WTC11 (cell line): Measurements from ENCODE around the gene BABAM2.

Source experiments
- CBFB ChIP-seq: sonication (generic); formaldehyde crosslinking; IDR thresholded peaks from 2 replicates; pipeline ENCODE4 v1.8.1; 2022; ENCODE audit warnings: mild to moderate bottlenecking, low read depth, missing genetic modification reagents
- CREB1 ChIP-seq: sonication (generic); formaldehyde crosslinking; IDR thresholded peaks from 2 replicates; pipeline ENCODE4 v1.8.0; 2023; ENCODE audit warnings: mild to moderate bottlenecking, missing genetic modification reagents
- ETV6 ChIP-seq: sonication (generic); formaldehyde crosslinking; IDR thresholded peaks from 2 replicates; pipeline ENCODE4 v1.8.1; 2022; ENCODE audit warnings: mild to moderate bottlenecking, missing genetic modification reagents
- JUN ChIP-seq: sonication (generic); formaldehyde crosslinking; IDR thresholded peaks from 2 replicates; pipeline ENCODE4 v1.8.0; 2023; ENCODE audit warnings: mild to moderate bottlenecking, missing genetic modification reagents
- KAT7 ChIP-seq: sonication (generic); formaldehyde crosslinking; IDR thresholded peaks from 2 replicates; pipeline ENCODE4 v1.8.1; 2023; ENCODE audit warnings: missing genetic modification reagents, mild to moderate bottlenecking, borderline replicate concordance
- NFE2L1 ChIP-seq: sonication (generic); formaldehyde crosslinking; IDR thresholded peaks from 2 replicates; pipeline ENCODE4 v1.8.1; 2023; ENCODE audit warnings: missing genetic modification reagents
- NFYB ChIP-seq: sonication (generic); formaldehyde crosslinking; conservative IDR thresholded peaks from 2 replicates; pipeline ENCODE4 v1.8.0; 2022; ENCODE audit warnings: low read depth, missing genetic modification reagents
- TP53 ChIP-seq: sonication (generic); formaldehyde crosslinking; IDR thresholded peaks from 2 replicates; pipeline ENCODE4 v1.8.1; 2023; ENCODE audit warnings: mild to moderate bottlenecking, missing genetic modification reagents
- TF ChIP-seq, protein P1 (sequence below): fragments of 200-600 bp; IDR thresholded peaks from 2 replicates; pipeline ENCODE4 v1.8.0; 2022; ENCODE audit warnings: antibody characterized with exemption
- TF ChIP-seq, protein P2 (sequence below): sonication (generic); formaldehyde crosslinking; IDR thresholded peaks from 2 replicates; pipeline ENCODE4 v1.8.0; 2022; ENCODE audit warnings: mild to moderate bottlenecking, missing genetic modification reagents
- TF ChIP-seq, protein P3 (sequence below): sonication (generic); formaldehyde crosslinking; IDR thresholded peaks from 2 replicates; pipeline ENCODE4 v1.8.0; 2022; ENCODE audit warnings: mild to moderate bottlenecking, missing genetic modification reagents
- TF ChIP-seq, protein P4 (sequence below): sonication (generic); formaldehyde crosslinking; IDR thresholded peaks from 2 replicates; pipeline ENCODE4 v1.8.0; 2022; ENCODE audit warnings: mild to moderate bottlenecking, missing genetic modification reagents
- TF ChIP-seq, protein P5 (sequence below): sonication (generic); formaldehyde crosslinking; IDR thresholded peaks from 2 replicates; pipeline ENCODE4 v1.8.1; 2023; ENCODE audit warnings: mild to moderate bottlenecking, moderate library complexity, missing genetic modification reagents
- TF ChIP-seq, protein P6 (sequence below): sonication (generic); formaldehyde crosslinking; IDR thresholded peaks from 2 replicates; pipeline ENCODE4 v1.8.1; 2023; ENCODE audit warnings: mild to moderate bottlenecking, missing genetic modification reagents

DNA sequence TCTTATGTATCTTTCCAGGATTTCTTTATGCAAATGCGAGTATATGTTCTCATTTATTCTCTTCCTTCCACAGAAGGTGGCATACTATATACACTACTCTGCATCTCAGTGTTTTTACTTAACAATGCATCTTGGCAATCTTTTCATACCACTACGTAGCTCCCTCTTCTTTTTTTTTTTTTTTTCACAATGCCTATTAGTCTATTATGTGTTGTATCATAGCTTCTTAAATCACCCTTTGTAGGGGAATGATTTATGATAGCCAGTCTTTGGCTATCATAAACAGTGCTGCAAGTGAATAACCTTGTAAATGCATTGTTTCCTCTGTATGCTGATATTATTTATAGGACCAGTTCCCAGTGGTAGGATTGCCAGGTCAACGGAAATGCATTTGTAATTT lies 204.2 kb downstream of the BABAM2 start:
- TF ChIP-seq, protein P1, sequence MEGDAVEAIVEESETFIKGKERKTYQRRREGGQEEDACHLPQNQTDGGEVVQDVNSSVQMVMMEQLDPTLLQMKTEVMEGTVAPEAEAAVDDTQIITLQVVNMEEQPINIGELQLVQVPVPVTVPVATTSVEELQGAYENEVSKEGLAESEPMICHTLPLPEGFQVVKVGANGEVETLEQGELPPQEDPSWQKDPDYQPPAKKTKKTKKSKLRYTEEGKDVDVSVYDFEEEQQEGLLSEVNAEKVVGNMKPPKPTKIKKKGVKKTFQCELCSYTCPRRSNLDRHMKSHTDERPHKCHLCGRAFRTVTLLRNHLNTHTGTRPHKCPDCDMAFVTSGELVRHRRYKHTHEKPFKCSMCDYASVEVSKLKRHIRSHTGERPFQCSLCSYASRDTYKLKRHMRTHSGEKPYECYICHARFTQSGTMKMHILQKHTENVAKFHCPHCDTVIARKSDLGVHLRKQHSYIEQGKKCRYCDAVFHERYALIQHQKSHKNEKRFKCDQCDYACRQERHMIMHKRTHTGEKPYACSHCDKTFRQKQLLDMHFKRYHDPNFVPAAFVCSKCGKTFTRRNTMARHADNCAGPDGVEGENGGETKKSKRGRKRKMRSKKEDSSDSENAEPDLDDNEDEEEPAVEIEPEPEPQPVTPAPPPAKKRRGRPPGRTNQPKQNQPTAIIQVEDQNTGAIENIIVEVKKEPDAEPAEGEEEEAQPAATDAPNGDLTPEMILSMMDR: no peak
- TF ChIP-seq NFE2L1 (no peak), CREB1 (CRISPR knock-in tag) (no peak), ETV6 (CRISPR knock-in tag) (no peak), JUN (CRISPR knock-in tag) (no peak), KAT7 (CRISPR knock-in tag) (no peak), CBFB (no peak), TP53 (CRISPR knock-in tag) (no peak), NFYB (CRISPR knock-in tag) (no peak)
- TF ChIP-seq, protein P2, sequence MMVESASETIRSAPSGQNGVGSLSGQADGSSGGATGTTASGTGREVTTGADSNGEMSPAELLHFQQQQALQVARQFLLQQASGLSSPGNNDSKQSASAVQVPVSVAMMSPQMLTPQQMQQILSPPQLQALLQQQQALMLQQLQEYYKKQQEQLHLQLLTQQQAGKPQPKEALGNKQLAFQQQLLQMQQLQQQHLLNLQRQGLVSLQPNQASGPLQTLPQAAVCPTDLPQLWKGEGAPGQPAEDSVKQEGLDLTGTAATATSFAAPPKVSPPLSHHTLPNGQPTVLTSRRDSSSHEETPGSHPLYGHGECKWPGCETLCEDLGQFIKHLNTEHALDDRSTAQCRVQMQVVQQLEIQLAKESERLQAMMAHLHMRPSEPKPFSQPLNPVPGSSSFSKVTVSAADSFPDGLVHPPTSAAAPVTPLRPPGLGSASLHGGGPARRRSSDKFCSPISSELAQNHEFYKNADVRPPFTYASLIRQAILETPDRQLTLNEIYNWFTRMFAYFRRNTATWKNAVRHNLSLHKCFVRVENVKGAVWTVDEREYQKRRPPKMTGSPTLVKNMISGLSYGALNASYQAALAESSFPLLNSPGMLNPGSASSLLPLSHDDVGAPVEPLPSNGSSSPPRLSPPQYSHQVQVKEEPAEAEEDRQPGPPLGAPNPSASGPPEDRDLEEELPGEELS (CRISPR knock-in tag): no peak
- TF ChIP-seq, protein P3, sequence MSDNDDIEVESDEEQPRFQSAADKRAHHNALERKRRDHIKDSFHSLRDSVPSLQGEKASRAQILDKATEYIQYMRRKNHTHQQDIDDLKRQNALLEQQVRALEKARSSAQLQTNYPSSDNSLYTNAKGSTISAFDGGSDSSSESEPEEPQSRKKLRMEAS (CRISPR knock-in tag): no peak
- TF ChIP-seq, protein P4, sequence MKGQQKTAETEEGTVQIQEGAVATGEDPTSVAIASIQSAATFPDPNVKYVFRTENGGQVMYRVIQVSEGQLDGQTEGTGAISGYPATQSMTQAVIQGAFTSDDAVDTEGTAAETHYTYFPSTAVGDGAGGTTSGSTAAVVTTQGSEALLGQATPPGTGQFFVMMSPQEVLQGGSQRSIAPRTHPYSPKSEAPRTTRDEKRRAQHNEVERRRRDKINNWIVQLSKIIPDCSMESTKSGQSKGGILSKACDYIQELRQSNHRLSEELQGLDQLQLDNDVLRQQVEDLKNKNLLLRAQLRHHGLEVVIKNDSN (CRISPR knock-in tag): no peak
- TF ChIP-seq, protein P5, sequence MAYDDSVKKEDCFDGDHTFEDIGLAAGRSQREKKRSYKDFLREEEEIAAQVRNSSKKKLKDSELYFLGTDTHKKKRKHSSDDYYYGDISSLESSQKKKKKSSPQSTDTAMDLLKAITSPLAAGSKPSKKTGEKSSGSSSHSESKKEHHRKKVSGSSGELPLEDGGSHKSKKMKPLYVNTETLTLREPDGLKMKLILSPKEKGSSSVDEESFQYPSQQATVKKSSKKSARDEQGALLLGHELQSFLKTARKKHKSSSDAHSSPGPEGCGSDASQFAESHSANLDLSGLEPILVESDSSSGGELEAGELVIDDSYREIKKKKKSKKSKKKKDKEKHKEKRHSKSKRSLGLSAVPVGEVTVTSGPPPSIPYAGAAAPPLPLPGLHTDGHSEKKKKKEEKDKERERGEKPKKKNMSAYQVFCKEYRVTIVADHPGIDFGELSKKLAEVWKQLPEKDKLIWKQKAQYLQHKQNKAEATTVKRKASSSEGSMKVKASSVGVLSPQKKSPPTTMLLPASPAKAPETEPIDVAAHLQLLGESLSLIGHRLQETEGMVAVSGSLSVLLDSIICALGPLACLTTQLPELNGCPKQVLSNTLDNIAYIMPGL (CRISPR knock-in tag): no peak
- TF ChIP-seq, protein P6, sequence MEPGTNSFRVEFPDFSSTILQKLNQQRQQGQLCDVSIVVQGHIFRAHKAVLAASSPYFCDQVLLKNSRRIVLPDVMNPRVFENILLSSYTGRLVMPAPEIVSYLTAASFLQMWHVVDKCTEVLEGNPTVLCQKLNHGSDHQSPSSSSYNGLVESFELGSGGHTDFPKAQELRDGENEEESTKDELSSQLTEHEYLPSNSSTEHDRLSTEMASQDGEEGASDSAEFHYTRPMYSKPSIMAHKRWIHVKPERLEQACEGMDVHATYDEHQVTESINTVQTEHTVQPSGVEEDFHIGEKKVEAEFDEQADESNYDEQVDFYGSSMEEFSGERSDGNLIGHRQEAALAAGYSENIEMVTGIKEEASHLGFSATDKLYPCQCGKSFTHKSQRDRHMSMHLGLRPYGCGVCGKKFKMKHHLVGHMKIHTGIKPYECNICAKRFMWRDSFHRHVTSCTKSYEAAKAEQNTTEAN: no peak
